Motor neuron (in vitro differentiated cells): ENCODE data around the gene RIIAD1. TPM values are rescaled to one million over a fixed set of nuclear protein-coding genes. Genes with fewer than 3 reads are reported as not detected.
"Not testable (repeated sequence)": the region's sequence is repeated elsewhere in the genome, so short reads cannot be mapped to it uniquely, and the experiment has no call there.

Experiments used
- ATAC-seq, 8 experiments: fragments of 200-7000 bp; cut with Tn5 transposase; replicated peaks in 6 of 8; 2 replicates each; pipeline ENCODE4 v1.8.0; 2021; ENCODE audit warnings: mild to moderate bottlenecking in 8 of 8, moderate library complexity in 8 of 8
- H3K27ac ChIP-seq, 2 donors: fragments of 250-450 bp; sonication (Bioruptor Pico); 2 replicates each; pipeline ENCODE4 v1.9.0; 2021; ENCODE audit warnings: antibody characterized with exemption in 2 of 2, mild to moderate bottlenecking in 2 of 2, moderate library complexity in 1 of 2
- H3K4me1 ChIP-seq, 2 donors: fragments of 250-450 bp; sonication (Bioruptor Pico); replicated peaks in 1 of 2; 2 replicates each; pipeline ENCODE4 v1.6.1; 2021; ENCODE audit warnings: antibody characterized with exemption in 2 of 2, mild to moderate bottlenecking in 2 of 2, moderate library complexity in 1 of 2
- H3K4me3 ChIP-seq, 5 donors: fragments of 250-450 bp; sonication (Bioruptor Pico); 2 replicates each; pipeline ENCODE4 v1.9.0; 2021; ENCODE audit warnings: antibody characterized with exemption in 5 of 5, mild to moderate bottlenecking in 5 of 5, moderate library complexity in 4 of 5
- WGBS, 10 experiments: fragments of 450-650 bp; shearing (Covaris generic); methylation state at CpG; one replicate each; pipeline ENCODE4 v1.0.0; 2022; 5-methylcytosine and 5-hydroxymethylcytosine counted together
- in situ Hi-C, 9 experiments: fragments of 400-800 bp; cut with MboI; loops; one replicate each; pipeline ENCODE4 v1.15.0; 2021; ENCODE audit warnings: low sequenced_read_pairs in 9 of 9, low pct_unique_long_range_greater_than_20kb in 2 of 9; ENCODE audit not compliant: unreplicated experiment in 9 of 9
- total RNA-seq, 8 experiments: library from RNA; unstranded; fragments of 300-600 nt; gene quantifications; 2 replicates each; pipeline versions ENCODE4 v1.2.3 to v1.2.4, GENCODE V29; 2022

Gene RIIAD1
- 10 to 100 TPM in 2 of 8 experiments, 1 to 10 TPM in 4, not detected in 2; 1.1 to 20.8 (median 9.0) TPM for total RNA-seq

GRCh38 chr1:151720974-151721787, at the start of gene RIIAD1:
Gene RIIAD1, plus strand, starts transcription at chr1:151721522. Its CDS starts 15 bp downstream, at chr1:151721537.
- H3K27ac ChIP-seq, result no peak within 1 kb of the TSS

GRCh38 chr1:151673407-151673806, 47.9 kb upstream of the RIIAD1 start:
- Histone ChIP-seq H3K4me3 (no peak overlapping the region), H3K4me1 (no peaks in the 10 kb centered on the region), H3K27ac (no peak overlapping the region)
- ATAC-seq, result no peak
- WGBS, 10 experiments, result 0 to 86% (median 50%) methylated on average over 1 of the region's 1 CpG; no CpG with 5 or more reads in 1 of the 10 experiments
- in situ Hi-C loops, result no loop called here

More at GRCh38 chr1:151720974-151721787, at the start of gene RIIAD1:
- H3K4me3 ChIP-seq, result peak within 1 kb of the TSS; percentile 34 to 55 (median 44)
- in situ Hi-C loops, result no loop called here
- WGBS, 10 experiments, result 0 to 38% (median 15%) methylated on average over 1 to 11 of the region's 44 CpGs; no CpG with 5 or more reads in 1 of the 10 experiments
- peaks cover 20 to 39% of the 10 kb centered on the region in 2 donors for H3K4me1 ChIP-seq
- peak; percentile 59 to 78 (median 68) for ATAC-seq

- no peak overlapping the region for H3K27ac ChIP-seq
- WGBS, 10 experiments, result 30 to 100% (median 78%) methylated on average over 1 to 4 of the region's 4 CpGs
- H3K4me1 ChIP-seq, result no peaks in the 10 kb centered on the region
- no peak overlapping the region for H3K4me3 ChIP-seq
- no peak for ATAC-seq
- in situ Hi-C loops, result no loop called here
Observed at GRCh38 chr1:151680391-151680790, 40.9 kb upstream of the RIIAD1 start.

GRCh38 chr1:151680826-151681225, 40.5 kb upstream of the RIIAD1 start:
- in situ Hi-C loops, result no loop called here
- WGBS, 10 experiments, result 13 to 100% (median 85%) methylated on average over 1 to 3 of the region's 3 CpGs
- Histone ChIP-seq H3K4me3 (no peak overlapping the region), H3K27ac (no peak overlapping the region), H3K4me1 (no peaks in the 10 kb centered on the region)
- peak in 1 of 8 experiments; percentile 45 for ATAC-seq

DNA sequence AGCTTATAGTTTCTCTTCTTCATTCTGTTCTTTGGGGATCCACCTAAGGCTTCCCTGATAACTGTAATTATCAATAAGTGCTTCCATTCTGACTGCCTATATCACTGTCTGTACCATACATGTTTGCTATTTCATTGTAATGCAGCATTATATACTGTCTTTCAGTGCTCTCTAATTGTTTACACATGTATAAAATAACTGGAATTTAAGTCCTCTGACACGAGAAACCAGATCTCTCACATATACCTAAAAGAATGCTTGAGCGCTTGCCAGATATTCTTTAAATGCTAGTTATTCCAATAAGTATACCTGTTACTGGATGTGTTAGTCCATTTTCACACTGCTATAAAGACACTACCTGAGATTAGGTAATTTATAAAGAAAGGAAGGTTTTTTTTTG, 39.4 kb upstream of the RIIAD1 start:
- in situ Hi-C loops, result no loop called here
- WGBS, 10 experiments, result 67 to 100% (median 89%) methylated on average over 1 to 2 of the region's 2 CpGs
- Histone ChIP-seq H3K4me1 (no peaks in the 10 kb centered on the region), H3K4me3 (no peak overlapping the region), H3K27ac (no peak overlapping the region)
- no peak for ATAC-seq

DNA sequence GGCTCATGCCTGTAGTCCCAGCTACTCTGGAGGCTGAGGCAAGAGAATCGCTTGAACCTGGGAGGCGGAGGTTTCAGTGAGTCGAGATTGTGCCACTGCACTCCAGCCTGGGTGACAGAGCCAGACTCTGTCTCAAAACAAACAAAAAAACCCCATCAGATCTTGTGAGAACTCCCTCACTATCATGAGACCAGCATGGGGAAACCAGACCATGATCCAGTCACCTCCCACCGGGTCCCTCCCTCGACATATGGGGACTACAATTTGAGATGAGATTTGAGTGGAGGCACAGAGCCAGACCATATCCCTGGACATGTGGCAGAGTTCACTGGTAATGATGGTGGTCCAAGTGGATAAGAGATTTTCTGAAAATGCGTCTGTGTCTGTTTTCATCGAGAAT, 38.4 kb upstream of the RIIAD1 start:
- H3K27ac ChIP-seq, H3K4me3 ChIP-seq, H3K4me1 ChIP-seq, ATAC-seq, in situ Hi-C loops: not testable (repeated sequence)
- WGBS, 10 experiments, result 93 to 100% (median 96%) methylated on average over 1 to 6 of the region's 7 CpGs

GRCh38 chr1:151684128-151684527, 37.2 kb upstream of the RIIAD1 start:
- Histone ChIP-seq H3K4me3 (no peak overlapping the region), H3K27ac (no peak overlapping the region), H3K4me1 (no peaks in the 10 kb centered on the region)
- 14 to 100% (median 95%) methylated on average over 1 to 2 of the region's 2 CpGs; no CpG with 5 or more reads in 1 of the 10 experiments for WGBS, 10 experiments
- in situ Hi-C loops, result no loop called here
- peak in 1 of 8 experiments; percentile 89 for ATAC-seq

DNA sequence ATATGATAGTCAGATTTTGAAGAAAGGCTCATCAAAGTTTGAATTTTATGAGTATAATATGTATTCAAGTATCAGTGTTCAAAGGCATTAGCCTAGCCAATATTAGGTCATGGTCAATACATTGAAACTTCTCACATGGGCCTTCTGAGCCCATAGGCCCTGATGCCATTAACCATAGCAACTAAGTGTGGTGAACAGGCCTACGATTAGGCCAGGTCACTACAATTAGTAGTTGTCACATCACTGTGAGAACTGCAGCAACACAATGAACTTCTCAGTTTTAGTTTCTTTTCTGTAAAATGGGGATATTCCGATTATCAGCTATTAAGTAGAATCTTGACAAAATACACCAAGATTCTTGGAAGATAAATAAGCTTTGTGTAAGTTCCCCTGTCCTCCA, 34.8 kb upstream of the RIIAD1 start:
- ATAC-seq, result no peak
- H3K4me3 ChIP-seq, result no peak overlapping the region
- 76 to 100% (median 95%) methylated on average over 1 to 2 of the region's 2 CpGs; no CpG with 5 or more reads in 1 of the 10 experiments for WGBS, 10 experiments
- H3K27ac ChIP-seq, result no peak overlapping the region
- in situ Hi-C loops, result no loop called here
- no peaks in the 10 kb centered on the region for H3K4me1 ChIP-seq

DNA sequence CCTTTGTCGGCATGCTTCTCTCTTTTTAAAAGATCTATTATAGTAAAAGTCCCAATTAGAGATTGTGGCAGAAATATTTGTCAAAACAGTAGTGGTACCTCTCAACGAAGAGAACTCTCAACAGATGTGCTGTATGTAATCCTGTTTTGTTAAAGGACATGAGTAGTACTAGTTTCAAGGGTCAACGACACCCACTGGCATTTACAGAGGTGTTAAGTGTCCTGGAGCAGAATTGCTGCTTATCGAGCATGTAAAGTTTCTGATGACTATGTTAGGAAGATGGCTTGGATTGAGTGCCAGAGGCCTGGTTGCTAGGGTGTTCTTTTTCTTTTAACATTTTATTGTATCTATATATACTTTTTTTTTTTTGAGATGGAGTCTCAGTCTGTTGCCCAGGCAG, 31.8 kb upstream of the RIIAD1 start:
- Histone ChIP-seq H3K4me1 (no peaks in the 10 kb centered on the region), H3K4me3 (no peak overlapping the region), H3K27ac (no peak overlapping the region)
- 43 to 100% (median 90%) methylated on average over 1 to 4 of the region's 4 CpGs; no CpG with 5 or more reads in 1 of the 10 experiments for WGBS, 10 experiments
- in situ Hi-C loops, result no loop called here
- no peak for ATAC-seq

DNA sequence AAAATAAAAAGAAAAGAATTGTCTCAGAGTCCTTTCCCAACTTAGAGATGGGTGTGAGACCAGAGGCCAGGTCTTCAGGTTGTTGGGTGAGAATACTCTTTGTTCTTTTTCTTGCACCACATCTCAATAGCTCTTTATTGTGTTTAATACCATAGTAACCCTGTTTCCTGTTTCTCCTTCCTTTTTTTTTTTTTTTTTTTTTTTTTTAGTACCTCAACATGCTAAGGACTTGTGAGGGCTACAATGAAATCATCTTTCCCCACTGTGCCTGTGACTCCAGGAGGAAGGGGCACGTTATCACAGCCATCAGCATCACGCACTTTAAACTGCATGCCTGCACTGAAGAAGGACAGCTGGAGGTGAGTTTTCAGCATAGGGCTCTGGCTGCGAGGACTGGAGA, 29.1 kb upstream of the RIIAD1 start:
- 69 to 100% (median 93%) methylated on average over 2 to 3 of the region's 3 CpGs for WGBS, 10 experiments
- no peaks in the 10 kb centered on the region for H3K4me1 ChIP-seq
- no peak overlapping the region for H3K4me3 ChIP-seq
- H3K27ac ChIP-seq, result no peak overlapping the region
- in situ Hi-C loops, result no loop called here
- no peak for ATAC-seq

DNA sequence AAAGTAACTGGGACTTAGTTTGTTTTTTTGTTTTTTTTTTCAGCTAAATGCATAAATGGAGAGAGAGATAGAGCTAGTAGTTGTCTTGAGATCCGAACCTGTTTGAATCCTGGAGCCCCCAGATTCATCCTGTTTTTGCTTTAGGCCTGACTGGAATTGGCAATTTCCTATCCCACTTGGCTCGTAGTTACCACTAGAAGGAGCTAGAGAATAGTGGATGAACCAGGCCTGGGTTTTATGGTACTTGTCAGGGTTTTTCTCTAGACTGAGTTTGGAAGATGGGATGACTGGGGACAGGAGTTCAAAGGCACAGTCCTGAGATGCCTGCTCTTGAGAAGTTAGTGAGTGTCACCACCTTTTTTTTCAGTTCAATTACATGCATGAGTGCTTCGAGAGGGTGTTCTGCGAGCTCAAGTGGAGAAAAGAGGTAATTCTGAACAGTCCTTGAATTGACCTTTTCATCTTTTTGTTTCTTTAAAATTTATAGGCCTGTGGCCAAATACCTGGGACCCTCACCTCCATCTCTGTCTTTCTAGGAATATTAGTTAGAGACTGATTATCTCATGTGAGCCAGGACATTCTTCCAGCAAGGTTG, 28.2 kb upstream of the RIIAD1 start:
- H3K4me3 ChIP-seq, result no peak overlapping the region
- in situ Hi-C loops, result no loop called here
- WGBS, 10 experiments, result 20 to 87% (median 75%) methylated on average over 1 to 4 of the region's 4 CpGs; no CpG with 5 or more reads in 1 of the 10 experiments
- no peak overlapping the region for H3K27ac ChIP-seq
- peaks cover 4 to 5% of the 10 kb centered on the region in 2 donors for H3K4me1 ChIP-seq
- peak; percentile 15 to 68 (median 56) for ATAC-seq

- H3K4me3 ChIP-seq, result no peak overlapping the region
- peaks cover 19 to 29% of the 10 kb centered on the region in 2 donors for H3K4me1 ChIP-seq
- H3K27ac ChIP-seq, result no peak overlapping the region
- in situ Hi-C loops, result no loop called here
- WGBS, 10 experiments, result 87 to 100% (median 93%) methylated on average over 1 to 5 of the region's 5 CpGs; no CpG with 5 or more reads in 4 of the 10 experiments
- ATAC-seq, result no peak
Observed at GRCh38 chr1:151701515-151701914, 19.8 kb upstream of the RIIAD1 start.

DNA sequence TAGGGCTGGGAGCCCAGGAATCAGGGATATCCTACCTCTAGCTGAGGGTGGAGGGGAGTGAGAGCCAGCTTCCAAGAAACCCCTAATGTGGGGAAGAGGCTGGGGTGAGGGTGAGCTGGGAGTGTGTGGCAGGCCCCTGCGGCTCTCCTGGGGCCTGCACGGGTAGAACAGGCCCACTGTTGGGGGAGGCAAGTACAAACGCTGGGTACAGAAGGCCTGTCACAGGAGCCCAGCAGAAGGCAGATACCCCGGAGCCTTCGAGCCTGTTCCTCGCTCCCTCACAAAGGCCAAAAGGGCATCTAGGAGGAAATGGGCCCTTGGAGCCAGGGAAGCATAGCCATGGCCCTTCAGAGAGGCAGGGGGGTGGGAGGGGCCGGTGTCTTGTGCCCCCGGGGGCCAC, 18.4 kb upstream of the RIIAD1 start:
- in situ Hi-C loops, result no loop called here
- H3K27ac ChIP-seq, result no peak overlapping the region
- H3K4me3 ChIP-seq, result no peak overlapping the region
- peaks cover 18 to 26% of the 10 kb centered on the region in 2 donors for H3K4me1 ChIP-seq
- peak in 3 of 8 experiments; percentile 10 to 25 (median 18) for ATAC-seq
- 50 to 100% (median 67%) methylated on average over 1 to 6 of the region's 8 CpGs; no CpG with 5 or more reads in 6 of the 10 experiments for WGBS, 10 experiments
